ENCODE data around the gene AGFG2. TPM values are rescaled to one million over a fixed set of nuclear protein-coding genes. Genes with fewer than 3 reads are reported as not detected.

The AGFG2 gene
- total and polyA plus RNA-seq, 2 of the 13 experiments (the other 11 are each of a cell fraction or from before 2014, with no cell fraction given): 125 to 132 TPM

- TF ChIP-seq NONO (IDR thresholded peaks at IDR 0.05): no peak
- TF ChIP-seq NONO (CRISPR knock-in tag; conservative IDR thresholded peaks at IDR 0.05): peak; percentile 35; the same call in 1 of the 2 replicates
- TF ChIP-seq MTA1 (CRISPR knock-in tag; IDR thresholded peaks at IDR 0.05; ENCODE audit: borderline replicate concordance): no peak
- TF ChIP-seq FOSL2 (CRISPR knock-in tag; IDR thresholded peaks at IDR 0.05): peak; percentile 30
- TF ChIP-seq SALL1 (CRISPR knock-in tag; IDR thresholded peaks at IDR 0.05): no peak
- no peak for TF ChIP-seq DPF2 (CRISPR knock-in tag; IDR thresholded peaks at IDR 0.05; ENCODE audit: borderline replicate concordance, low read depth)
- TF ChIP-seq CERS6 (CRISPR knock-in tag; IDR thresholded peaks at IDR 0.05): no peak
- TF ChIP-seq ZNF138 (CRISPR knock-in tag; IDR thresholded peaks at IDR 0.05; ENCODE audit: low read depth): 0 out of 2 replicates have a peak, but pooled peaks have one; percentile 26
- no peak for TF ChIP-seq YY1 (IDR thresholded peaks at IDR 0.05; ENCODE audit: insufficient read depth, insufficient replicate concordance, low read depth, low read length)
- TF ChIP-seq MYC (CRISPR knock-in tag; IDR thresholded peaks at IDR 0.05; ENCODE audit: borderline replicate concordance): no peak
- TF ChIP-seq RFXAP (CRISPR knock-in tag; IDR thresholded peaks at IDR 0.05; ENCODE audit: borderline replicate concordance): no peak
- no peak for TF ChIP-seq IRX3 (CRISPR knock-in tag; IDR thresholded peaks at IDR 0.05; ENCODE audit: borderline replicate concordance, low read depth)
- TF ChIP-seq ZNF451 (CRISPR knock-in tag; IDR thresholded peaks at IDR 0.05): no peak
- no peak for TF ChIP-seq ZNF432 (CRISPR knock-in tag; IDR thresholded peaks at IDR 0.05; ENCODE audit: borderline replicate concordance)
- TF ChIP-seq NFIC (IDR thresholded peaks at IDR 0.05; ENCODE audit: low read length): no peak
- 0 out of 2 replicates have a peak, but pooled peaks have one; percentile 38 for TF ChIP-seq ZSCAN21 (CRISPR knock-in tag; IDR thresholded peaks at IDR 0.05; ENCODE audit: borderline replicate concordance)
- no peak for TF ChIP-seq MIER3 (CRISPR knock-in tag; IDR thresholded peaks at IDR 0.05; ENCODE audit: borderline replicate concordance)
- no peak for TF ChIP-seq AFF4 (CRISPR knock-in tag; IDR thresholded peaks at IDR 0.05)
- TF ChIP-seq SMARCE1 (IDR thresholded peaks at IDR 0.05; ENCODE audit: borderline replicate concordance): no peak
- TF ChIP-seq ZSCAN9 (CRISPR knock-in tag; IDR thresholded peaks at IDR 0.05; ENCODE audit: borderline replicate concordance): no peak
- no peak for TF ChIP-seq ZEB1 (IDR thresholded peaks at IDR 0.05; ENCODE audit: insufficient replicate concordance, low read depth)
- TF ChIP-seq ZBTB7A (CRISPR knock-in tag; IDR thresholded peaks at IDR 0.05): no peak
- TF ChIP-seq ZNF781 (CRISPR knock-in tag; IDR thresholded peaks at IDR 0.05; ENCODE audit: borderline replicate concordance, not compliant biosample characterization): no peak
- TF ChIP-seq HIC2 (CRISPR knock-in tag; IDR thresholded peaks at IDR 0.05; ENCODE audit: low read depth): no peak
Measured at GRCh38 chr7:100567031-100567730, 28.2 kb downstream of the AGFG2 start (continued).
